ENCODE measurements around the gene AKR1C3.

DNA sequence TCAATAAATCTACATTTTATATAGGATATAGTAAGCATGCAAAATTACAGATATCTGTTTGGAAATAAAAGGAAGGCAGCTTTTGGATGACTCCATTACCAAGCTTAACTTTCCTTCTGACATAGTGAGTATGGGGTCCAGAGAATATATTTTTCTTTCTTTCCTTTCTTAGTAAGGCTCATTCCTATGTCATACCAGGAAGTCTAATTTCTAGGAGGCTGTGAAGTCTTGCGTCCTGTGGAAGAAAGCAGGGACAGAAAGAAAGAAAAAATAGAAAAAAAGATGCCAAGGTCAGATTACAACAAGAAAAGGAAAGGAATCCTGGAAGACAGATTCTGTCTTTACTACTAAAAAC is 54.4 kb downstream of the AKR1C3 start:
- TF ChIP-seq POLR2A (IDR thresholded peaks at IDR 0.05): no peak
- no peak for TF ChIP-seq POLR2AphosphoS5 (IDR thresholded peaks at IDR 0.05)
- TF ChIP-seq, protein P1, sequence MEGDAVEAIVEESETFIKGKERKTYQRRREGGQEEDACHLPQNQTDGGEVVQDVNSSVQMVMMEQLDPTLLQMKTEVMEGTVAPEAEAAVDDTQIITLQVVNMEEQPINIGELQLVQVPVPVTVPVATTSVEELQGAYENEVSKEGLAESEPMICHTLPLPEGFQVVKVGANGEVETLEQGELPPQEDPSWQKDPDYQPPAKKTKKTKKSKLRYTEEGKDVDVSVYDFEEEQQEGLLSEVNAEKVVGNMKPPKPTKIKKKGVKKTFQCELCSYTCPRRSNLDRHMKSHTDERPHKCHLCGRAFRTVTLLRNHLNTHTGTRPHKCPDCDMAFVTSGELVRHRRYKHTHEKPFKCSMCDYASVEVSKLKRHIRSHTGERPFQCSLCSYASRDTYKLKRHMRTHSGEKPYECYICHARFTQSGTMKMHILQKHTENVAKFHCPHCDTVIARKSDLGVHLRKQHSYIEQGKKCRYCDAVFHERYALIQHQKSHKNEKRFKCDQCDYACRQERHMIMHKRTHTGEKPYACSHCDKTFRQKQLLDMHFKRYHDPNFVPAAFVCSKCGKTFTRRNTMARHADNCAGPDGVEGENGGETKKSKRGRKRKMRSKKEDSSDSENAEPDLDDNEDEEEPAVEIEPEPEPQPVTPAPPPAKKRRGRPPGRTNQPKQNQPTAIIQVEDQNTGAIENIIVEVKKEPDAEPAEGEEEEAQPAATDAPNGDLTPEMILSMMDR (IDR thresholded peaks at IDR 0.05): no peak
- no peak for TF ChIP-seq EP300 (IDR thresholded peaks at IDR 0.05)

Measured in stomach (tissue), 4 donors.